HG02938 (cell line): ENCODE results near the gene A1BG.
A peak's percentile ranks its signal among the peaks of the same experiment; 100 is the strongest.

Experiments used
- ATAC-seq: cut with Tn5 transposase; IDR thresholded peaks from one replicate; pipeline ENCODE4 v1.9.1; 2021; ENCODE audit warnings: mild to moderate bottlenecking, moderate library complexity; ENCODE audit not compliant: unreplicated experiment

A1BG gene

GRCh38 chr19:58352760-58353671 lies at the start of gene A1BG:
Gene A1BG, minus strand, starts transcription at chr19:58353492. Its CDS starts 55 bp downstream, at chr19:58353437.
- ATAC-seq, result no peak

- ATAC-seq, result no peak
Measured at GRCh38 chr19:58401840-58402421, 48.6 kb upstream of the A1BG start.

DNA sequence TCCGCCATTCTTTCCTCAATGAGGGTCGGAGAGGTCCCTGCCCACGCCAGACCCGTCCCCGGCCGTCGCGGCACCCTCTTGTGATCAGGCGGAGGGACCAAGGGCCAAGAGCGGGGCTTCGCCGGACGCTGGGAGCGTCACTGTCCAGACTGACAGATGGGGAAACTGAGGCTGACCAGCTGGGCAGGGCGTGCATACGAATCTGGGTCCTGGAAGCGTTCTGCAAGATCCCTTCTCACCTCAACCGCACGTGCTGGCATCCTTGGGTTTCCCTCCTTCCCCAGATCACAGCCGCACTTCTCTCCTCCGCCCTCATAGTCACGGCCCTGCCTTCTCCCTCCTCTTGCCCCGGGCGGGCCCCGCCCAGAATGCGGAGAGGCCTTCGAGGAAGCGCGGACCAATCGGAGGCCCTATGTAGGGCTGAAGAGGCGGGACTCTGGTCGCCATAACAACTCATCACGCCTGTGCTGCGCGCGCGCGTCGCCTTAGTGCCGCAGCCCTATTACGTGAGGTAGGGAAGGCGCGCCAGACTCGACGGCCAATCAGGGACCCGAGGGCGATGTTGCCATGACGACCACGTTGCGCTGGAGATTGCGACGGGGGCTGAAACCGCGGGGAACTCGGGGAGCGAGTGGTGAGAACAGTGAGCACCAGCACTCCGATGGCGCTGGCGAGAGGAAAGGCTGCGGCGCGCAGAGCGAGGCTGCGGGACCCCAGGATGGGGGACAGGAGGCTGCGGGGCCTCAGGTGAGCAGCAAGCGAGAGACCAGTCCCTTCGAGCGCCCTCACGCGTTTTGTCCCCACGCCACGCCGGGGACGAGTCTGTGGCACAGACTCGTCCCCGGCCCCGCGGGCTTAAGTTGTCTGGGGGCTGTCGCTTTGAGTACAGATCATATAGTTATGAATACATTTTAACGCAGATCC lies 47.9 kb upstream of the A1BG start:
- ATAC-seq, result peak; percentile 96

- ATAC-seq, result no peak
Measured at GRCh38 chr19:58400316-58400915, 47.1 kb upstream of the A1BG start.

DNA sequence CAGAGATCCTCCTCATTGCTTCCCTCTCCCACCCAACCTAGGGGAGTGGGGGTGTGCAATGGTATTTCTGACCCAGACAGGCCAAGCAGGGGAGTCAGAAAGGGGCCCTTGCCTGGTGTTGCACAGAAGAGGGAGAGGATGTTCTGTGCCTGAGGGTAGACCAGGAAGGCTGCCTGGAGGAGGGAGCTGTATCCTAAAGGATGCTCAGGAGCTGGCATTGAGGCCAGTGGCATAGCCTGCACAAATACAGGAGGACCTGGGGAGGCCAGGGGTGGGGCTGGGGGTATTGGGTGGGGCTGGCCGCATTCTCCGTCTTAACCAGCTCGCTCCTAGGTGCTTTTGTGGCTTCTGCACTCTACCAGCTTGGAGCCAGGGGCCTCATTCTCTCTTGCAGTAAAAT lies 46.6 kb upstream of the A1BG start:
- no peak for ATAC-seq

DNA sequence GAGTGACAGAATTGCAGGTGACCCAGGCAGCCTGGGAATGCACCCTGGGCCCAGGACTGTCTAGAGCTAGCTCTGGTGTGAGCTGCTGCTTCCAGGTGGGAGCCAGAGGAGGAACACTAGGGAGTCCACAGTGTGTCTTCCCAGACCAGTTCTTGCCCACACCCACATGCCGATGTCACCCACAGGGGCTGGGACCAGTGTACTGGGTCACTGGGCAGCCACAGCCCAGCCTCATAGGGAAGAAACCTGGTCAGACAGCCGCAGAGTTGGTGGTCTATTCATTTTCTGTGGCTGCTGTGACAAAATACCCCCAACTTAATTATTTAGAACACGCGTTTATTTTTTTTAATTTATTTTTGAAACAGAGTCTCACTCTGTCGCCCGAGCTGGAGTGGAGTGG lies 45.3 kb upstream of the A1BG start:
- no peak for ATAC-seq

DNA sequence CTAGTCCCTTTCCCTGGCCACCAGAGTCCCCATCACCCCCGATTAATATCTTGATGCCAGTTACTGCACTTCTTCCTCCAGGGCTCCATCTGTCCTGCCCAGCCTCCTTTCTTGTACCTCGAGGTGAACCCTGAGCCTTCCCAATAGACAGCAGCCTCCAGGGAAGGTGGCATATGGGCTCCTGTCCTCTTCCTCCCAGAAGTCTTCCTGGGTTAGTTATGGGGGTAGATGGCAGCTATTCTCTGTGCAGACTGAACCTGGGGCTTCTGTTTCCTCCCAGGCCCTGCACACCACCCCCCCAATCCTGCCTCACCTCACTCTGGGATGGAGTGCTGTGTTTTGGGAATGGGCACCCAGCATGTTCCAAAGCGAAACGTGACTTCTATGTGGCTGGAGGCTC lies 44.8 kb upstream of the A1BG start:
- ATAC-seq, result no peak

DNA sequence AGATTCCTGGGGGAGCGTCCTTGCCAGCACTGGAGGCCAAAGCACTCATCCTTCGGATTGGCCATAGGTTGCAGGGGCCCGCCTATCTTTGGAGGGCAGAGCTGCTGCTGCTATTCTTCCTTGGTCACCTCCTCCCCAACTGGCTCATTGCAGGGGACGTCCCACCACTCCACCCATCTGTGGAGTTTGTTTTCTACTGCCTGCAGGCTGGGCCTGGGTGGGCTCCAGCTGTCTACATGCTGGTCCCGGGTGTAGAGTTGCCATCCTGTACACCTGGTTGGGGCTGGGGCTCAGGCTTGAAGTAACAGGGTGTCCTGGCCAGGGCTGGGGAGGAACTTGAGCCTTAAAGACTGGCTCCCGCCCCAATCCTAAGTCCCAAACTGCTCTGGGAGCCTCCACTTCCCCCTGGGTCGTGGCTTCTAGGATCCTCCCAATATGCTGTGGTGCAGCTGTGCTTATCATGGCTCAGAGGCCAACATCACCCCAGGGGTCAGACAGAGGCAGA lies 44.3 kb upstream of the A1BG start:
- no peak for ATAC-seq

GRCh38 chr19:58396691-58397532 lies 43.6 kb upstream of the A1BG start:
- ATAC-seq, result no peak

- no peak for ATAC-seq
Measured at GRCh38 chr19:58395979-58396627, 42.8 kb upstream of the A1BG start.

DNA sequence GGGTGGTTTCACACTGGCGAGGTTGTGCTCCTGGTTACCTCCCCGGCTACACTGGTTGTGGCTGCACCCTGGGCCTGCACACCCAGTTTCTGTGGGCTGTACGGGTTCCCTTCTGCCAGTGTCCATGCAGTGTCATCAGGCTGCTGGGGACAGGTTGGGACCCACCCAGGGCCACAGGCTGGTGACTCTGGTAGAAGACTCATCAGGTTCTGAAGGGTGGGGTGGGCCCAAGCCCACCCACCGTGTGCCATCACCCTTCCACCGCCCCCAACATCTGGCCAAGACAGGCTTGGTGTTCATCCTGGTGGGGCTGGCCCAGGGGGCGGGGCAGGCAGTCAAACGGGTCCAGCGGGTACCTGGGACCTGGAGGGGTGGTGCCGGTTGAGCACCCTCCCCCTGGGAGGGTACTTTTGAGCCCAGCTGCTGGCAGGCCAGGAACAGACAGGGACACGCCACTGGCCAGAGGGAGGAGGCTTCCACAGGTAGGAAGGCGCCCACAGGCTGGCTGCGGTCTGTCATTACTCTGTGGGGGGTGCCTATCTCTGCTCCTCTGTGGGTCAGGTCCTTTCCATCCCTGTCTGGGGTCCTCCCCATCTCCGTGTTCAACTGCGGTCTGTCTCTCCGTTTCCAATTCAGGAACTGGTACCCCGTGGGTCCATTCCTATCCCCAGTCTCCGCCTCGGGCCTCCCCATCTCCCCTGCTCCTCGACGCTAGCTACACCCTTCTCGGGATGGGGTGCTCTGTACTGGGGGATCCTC lies 42.1 kb upstream of the A1BG start, which contains the start of gene RNF225:
Gene RNF225 (plus strand): TSS at position 437 of the 759 bp plus-strand sequence. CDS start 434 bp downstream, outside the sequence.
- no peak for ATAC-seq

- no peak for ATAC-seq
Measured at GRCh38 chr19:58394821-58395219, 41.5 kb upstream of the A1BG start.

GRCh38 chr19:58393725-58394033 lies 40.4 kb upstream of the A1BG start:
- no peak for ATAC-seq

GRCh38 chr19:58392945-58393724 lies 39.8 kb upstream of the A1BG start:
- no peak for ATAC-seq

DNA sequence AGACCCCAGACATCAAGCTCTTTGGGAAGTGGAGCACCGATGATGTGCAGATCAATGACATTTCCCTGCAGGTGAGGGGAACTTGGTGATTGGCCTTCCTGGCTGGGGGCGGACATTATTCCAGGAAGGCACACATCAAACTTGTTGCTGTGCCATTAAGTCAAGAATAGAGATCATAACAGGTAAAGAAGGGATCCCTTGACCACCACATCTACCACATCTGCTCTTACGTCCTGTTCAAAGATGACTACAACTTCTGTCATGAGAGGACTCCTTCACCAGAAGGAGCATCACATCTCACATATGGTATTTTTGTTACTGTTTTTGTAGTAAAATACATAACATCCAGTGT lies 34.9 kb upstream of the A1BG start:
- ATAC-seq, result no peak

- ATAC-seq, result peak; percentile 4
Measured at GRCh38 chr19:58387338-58388174, 34.3 kb upstream of the A1BG start.
